GM21423 (cell line): ENCODE measurements around the gene YWHAQ.
"Not testable (repeated sequence)": the region's sequence is repeated elsewhere in the genome, so short reads cannot be mapped to it uniquely, and the experiment has no call there.

Experiments used
- ATAC-seq: cut with Tn5 transposase; IDR thresholded peaks from one replicate; pipeline ENCODE4 v1.9.1; 2021; ENCODE audit warnings: mild to moderate bottlenecking, moderate library complexity; ENCODE audit not compliant: unreplicated experiment

The YWHAQ gene

GRCh38 chr2:9634133-9634532, 3.3 kb upstream of the YWHAQ start:
- no peak for ATAC-seq

- ATAC-seq, result no peak
Measured at GRCh38 chr2:9631878-9632700, 1.3 kb upstream of the YWHAQ start.

- ATAC-seq, result no peak
Measured at GRCh38 chr2:9631553-9631819, 689 bp upstream of the YWHAQ start.

GRCh38 chr2:9630117-9630735, 571 bp downstream of the YWHAQ start:
- ATAC-seq, result peak; percentile 42

GRCh38 chr2:9629222-9630116, 1.3 kb downstream of the YWHAQ start:
- ATAC-seq, result no peak

- no peak for ATAC-seq
Measured at GRCh38 chr2:9627310-9627709, 3.5 kb downstream of the YWHAQ start.

DNA sequence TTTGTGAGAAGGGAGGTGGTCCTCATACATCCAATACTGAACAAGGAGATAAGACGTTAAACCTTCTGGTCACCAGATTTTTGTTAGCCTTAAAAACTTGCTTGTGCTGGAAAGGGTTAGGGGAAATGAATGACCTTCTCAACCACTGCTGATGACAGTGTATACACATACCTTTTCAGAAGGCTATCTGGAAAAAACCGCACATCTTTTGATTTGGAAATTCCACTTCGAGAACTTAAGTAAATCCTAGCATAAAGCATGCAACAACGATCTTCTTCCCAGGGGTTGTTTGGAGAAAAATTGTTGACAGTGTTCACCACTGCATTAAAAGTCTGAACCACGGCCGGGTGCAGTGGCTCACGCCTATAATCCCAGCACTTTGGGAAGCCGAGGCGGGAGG, 7.6 kb downstream of the YWHAQ start:
- ATAC-seq, result no peak

DNA sequence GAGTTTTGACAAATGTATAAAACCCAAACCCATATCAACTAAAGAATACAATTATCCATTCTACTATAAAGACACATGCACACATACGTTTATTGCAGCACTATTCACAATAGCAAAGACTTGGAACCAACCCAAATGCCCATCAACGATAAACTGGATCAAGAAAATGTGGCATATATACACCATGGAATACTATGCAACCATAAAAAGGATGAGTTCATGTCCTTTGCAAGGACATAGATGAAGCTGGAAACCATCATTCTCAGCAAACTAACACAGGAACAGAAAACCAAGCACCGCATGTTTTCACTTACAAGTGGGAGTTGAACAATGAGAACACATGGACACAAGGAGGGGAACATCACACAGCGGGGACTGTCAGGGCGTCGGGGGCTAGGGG, 9.1 kb downstream of the YWHAQ start:
- not testable (repeated sequence) for ATAC-seq

GRCh38 chr2:9618410-9618809, 12.4 kb downstream of the YWHAQ start:
- ATAC-seq, result peak; percentile 69

DNA sequence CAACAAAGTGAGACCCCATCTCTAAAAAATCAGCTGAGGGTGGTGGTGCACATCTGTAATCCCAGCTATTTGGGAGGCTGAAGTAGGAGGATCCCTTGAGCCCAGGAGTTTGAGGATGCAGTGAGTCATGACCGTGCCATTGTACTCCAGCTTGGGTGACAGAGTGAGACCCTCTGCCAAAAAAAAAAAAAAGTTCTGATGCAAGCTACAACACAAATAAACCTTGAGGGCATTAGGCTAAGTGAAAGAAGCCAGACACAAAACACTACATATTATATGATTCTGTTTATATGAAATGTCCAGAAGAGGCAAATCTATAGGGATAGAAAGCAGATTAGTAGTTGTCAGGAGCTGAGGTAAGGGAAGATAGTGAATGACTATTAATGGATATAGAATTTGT, 13.0 kb downstream of the YWHAQ start:
- ATAC-seq, result no peak

DNA sequence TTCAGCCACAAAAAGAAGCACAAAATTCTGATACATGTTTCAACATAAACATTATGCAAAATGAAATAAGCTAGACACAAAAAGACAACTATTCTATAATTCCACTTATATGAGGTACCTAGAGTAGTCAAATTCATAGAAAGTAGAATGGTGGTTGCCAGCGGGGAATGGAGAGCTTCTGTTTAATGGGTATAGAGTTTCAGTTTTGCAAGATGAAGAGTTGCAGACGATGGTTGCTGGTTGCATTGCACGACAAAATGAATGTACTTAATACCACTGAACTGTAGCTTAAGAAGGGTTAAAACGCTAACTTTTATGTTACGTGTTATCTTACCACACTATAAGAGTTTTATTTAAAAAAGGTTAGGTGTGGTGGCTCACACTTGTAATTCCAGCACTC, 13.5 kb downstream of the YWHAQ start:
- ATAC-seq, result no peak

DNA sequence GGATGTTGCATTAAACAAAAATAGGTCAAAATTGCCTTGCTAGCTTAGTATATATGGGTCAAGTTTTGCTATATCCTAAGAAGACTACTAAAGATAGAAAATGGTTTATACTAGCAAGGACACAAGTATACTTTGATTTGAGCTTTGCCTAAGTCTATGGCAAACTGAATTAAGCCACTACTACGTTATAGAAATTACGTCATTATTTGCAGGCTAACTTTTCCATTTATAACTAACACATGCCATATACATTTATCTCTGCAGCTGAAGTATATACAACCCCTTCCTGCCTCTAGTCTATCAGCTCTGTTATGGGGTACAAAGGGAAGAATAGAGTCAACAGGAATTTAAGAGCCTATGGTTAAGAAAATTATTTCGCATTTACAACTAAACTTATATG, 16.2 kb downstream of the YWHAQ start:
- ATAC-seq, result no peak

DNA sequence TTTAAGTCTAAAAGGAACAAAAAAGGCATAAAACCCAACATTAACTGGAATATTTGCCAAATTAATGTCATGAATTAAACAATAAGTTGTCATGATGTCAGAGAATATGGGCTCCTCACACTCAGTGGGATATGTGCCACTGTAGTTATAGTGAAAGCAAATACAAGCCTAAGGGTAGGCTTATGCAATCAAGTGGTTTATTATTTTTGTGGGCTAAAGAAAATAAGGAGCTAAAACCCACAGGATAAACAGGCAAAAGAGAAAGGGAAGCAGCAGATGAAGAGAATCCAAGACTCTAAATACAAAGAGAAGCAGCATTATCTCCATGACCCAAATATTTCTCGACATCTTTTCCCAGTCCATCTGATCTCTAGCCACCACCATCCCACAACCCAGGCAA, 17.5 kb downstream of the YWHAQ start:
- no peak for ATAC-seq

DNA sequence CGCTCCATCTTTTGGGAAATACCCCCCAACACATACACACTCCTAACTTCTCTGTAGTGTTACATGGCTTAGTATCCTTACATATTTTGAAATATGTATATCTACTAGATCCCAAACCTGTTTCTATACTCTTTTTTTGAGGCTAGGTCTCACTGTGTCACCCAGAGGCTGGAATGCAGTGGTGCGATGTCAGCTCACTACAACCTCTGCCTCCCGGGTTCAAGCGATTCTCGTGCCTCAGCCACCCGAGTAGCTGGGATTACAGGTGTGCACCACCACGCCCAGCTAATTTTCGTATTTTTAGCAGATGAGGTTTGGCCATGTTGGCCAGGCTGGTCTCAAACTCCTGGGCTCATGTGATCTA, 19.3 kb downstream of the YWHAQ start:
- ATAC-seq, result not testable (repeated sequence)

- ATAC-seq, result no peak
Measured at GRCh38 chr2:9610781-9611548, 19.8 kb downstream of the YWHAQ start.

GRCh38 chr2:9608491-9608890, 22.3 kb downstream of the YWHAQ start:
- peak; percentile 13 for ATAC-seq

GRCh38 chr2:9602412-9602811, 28.4 kb downstream of the YWHAQ start:
- ATAC-seq, result no peak

DNA sequence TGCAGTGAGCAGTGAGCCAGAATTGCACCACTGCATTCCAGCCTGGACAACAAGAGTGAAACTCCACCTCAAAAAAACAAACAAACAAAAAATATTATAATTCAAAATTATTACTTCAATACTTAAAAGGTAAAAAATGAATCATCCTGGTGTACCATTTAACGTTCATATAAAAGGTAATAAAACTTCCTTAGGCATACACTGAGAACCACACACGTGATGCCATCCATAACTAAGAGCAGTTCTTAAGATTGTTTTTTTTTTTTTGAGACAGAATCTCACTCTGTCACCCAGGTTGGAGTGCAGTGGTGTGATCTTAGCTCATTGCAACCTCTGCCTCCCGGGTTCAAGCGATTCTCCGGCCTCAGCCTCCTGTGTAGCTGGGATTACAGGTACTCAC, 29.4 kb downstream of the YWHAQ start:
- ATAC-seq, result no peak

GRCh38 chr2:9599430-9599829, 31.4 kb downstream of the YWHAQ start:
- ATAC-seq, result no peak

GRCh38 chr2:9596621-9597311, 34.0 kb downstream of the YWHAQ start:
- no peak for ATAC-seq

DNA sequence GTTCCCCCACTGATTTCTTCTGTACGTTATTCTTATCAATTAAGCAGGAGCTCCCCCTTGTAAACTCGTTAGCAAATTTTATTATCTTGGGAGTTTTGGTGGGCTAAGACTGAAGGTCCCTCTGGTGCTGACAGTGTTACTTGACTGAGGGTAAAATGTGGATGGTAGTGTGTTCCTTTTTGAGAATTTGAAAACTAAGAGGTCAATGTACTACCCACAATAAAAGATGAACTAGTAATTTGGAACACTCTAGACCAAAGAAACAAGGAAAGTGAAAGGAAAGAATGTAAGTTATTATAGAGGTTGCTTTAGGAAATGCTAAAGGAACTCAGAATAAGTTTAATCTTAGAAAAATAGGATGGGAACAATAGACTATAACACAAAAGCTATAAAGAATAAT, 35.1 kb downstream of the YWHAQ start:
- ATAC-seq, result no peak
